Neuronal stem cell (in vitro differentiated cells): Measurements from ENCODE around the gene CCDC73.

Source experiments
- DNase-seq: peaks from one replicate; pipeline ENCODE4 v3.0.0-alpha.2; 2013; ENCODE audit warnings: low spot score
- H2AFZ ChIP-seq: one replicate; pipeline ENCODE4 v1.6.1; 2013; ENCODE audit warnings: mild to moderate bottlenecking, low read length, inconsistent platforms
- H2AK5ac ChIP-seq: 2 replicates; pipeline ENCODE4 v1.6.1; 2013; ENCODE audit warnings: low read depth, mild to moderate bottlenecking, inconsistent platforms, low read length, moderate library complexity, mixed read lengths
- H2BK120ac ChIP-seq: 2 replicates; pipeline ENCODE4 v1.6.1; 2013; ENCODE audit warnings: low read depth, mild to moderate bottlenecking, inconsistent platforms, low read length, moderate library complexity, mixed read lengths
- H2BK12ac ChIP-seq: one replicate; pipeline ENCODE4 v1.6.1; 2013; ENCODE audit warnings: low read length, inconsistent platforms
- H2BK15ac ChIP-seq: 2 replicates; pipeline ENCODE4 v1.6.1; 2013; ENCODE audit warnings: mild to moderate bottlenecking, low read length, inconsistent platforms, mixed read lengths
- H2BK5ac ChIP-seq: one replicate; pipeline ENCODE4 v1.6.1; 2013; ENCODE audit warnings: inconsistent platforms, mild to moderate bottlenecking, low read length, moderate library complexity
- H3K14ac ChIP-seq: one replicate; pipeline ENCODE4 v1.6.1; 2013; ENCODE audit warnings: low read length, inconsistent platforms
- H3K18ac ChIP-seq: 2 replicates; pipeline ENCODE4 v1.6.1; 2013; ENCODE audit warnings: low read length, inconsistent platforms
- H3K23ac ChIP-seq: 2 replicates; pipeline ENCODE4 v1.6.1; 2013; ENCODE audit warnings: low read depth, mild to moderate bottlenecking, mixed read lengths, low read length, inconsistent platforms; ENCODE audit not compliant: poor library complexity
- H3K27ac ChIP-seq: replicated peaks from 3 replicates; pipeline ENCODE4 v1.5.1; 2013; ENCODE audit warnings: low read length, inconsistent platforms
- H3K27me3 ChIP-seq, 3 experiments: 2 replicates each; pipeline ENCODE4 v1.6.1; 2013; ENCODE audit warnings: low read length in 3 of 3, mild to moderate bottlenecking in 2 of 3, inconsistent platforms in 1 of 3, low read depth in 1 of 3, mixed read lengths in 1 of 3, moderate library complexity in 1 of 3; ENCODE audit not compliant: control insufficient read depth in 3 of 3, insufficient read depth in 3 of 3
- H3K36me3 ChIP-seq, 2 donors: replicated peaks in 1 of 2; 2 replicates each; pipeline ENCODE4 v1.6.1; 2013; ENCODE audit warnings: low read length in 2 of 2; ENCODE audit not compliant: control insufficient read depth in 2 of 2, insufficient read depth in 2 of 2
- H3K4ac ChIP-seq: 2 replicates; pipeline ENCODE4 v1.6.1; 2013; ENCODE audit warnings: inconsistent platforms, mild to moderate bottlenecking, low read length, moderate library complexity
- H3K4me1 ChIP-seq, 2 donors: 1 replicate in 1 of 2; 2 replicates in 1 of 2; pipeline ENCODE4 v1.6.1; 2013; ENCODE audit warnings: low read length in 2 of 2, low read depth in 1 of 2; ENCODE audit not compliant: control insufficient read depth in 2 of 2, insufficient read depth in 1 of 2
- H3K4me2 ChIP-seq: one replicate; pipeline ENCODE4 v1.6.1; 2013; ENCODE audit warnings: mild to moderate bottlenecking, low read length, inconsistent platforms; ENCODE audit not compliant: insufficient read depth, poor library complexity, severe bottlenecking
- H3K4me3 ChIP-seq, 2 donors: 2 replicates each; pipeline ENCODE4 v1.5.1; 2013; ENCODE audit warnings: low read length in 2 of 2, mild to moderate bottlenecking in 2 of 2, inconsistent platforms in 1 of 2, moderate library complexity in 1 of 2
- H3K79me1 ChIP-seq: one replicate; pipeline ENCODE4 v1.6.1; 2013; ENCODE audit warnings: low read depth, mild to moderate bottlenecking, inconsistent platforms, low read length, moderate library complexity
- H3K9ac ChIP-seq: one replicate; pipeline ENCODE4 v1.6.1; 2013; ENCODE audit warnings: mild to moderate bottlenecking, low read depth, low read length, inconsistent platforms; ENCODE audit not compliant: poor library complexity
- H3K9me3 ChIP-seq, 2 donors: replicated peaks in 1 of 2; 2 replicates each; pipeline versions ENCODE3 to v1.6.1; 2013; ENCODE audit warnings: low read length in 2 of 2, mild to moderate bottlenecking in 2 of 2, inconsistent platforms in 1 of 2, low read depth in 1 of 2, mixed read lengths in 1 of 2, moderate library complexity in 1 of 2; ENCODE audit not compliant: control insufficient read depth in 2 of 2, insufficient read depth in 1 of 2
- H4K8ac ChIP-seq: one replicate; pipeline ENCODE4 v1.6.1; 2013; ENCODE audit warnings: low read depth, mild to moderate bottlenecking, inconsistent platforms, low read length, moderate library complexity
- H4K91ac ChIP-seq: one replicate; pipeline ENCODE4 v1.6.1; 2013; ENCODE audit warnings: low read length, low read depth, mild to moderate bottlenecking, inconsistent platforms; ENCODE audit not compliant: poor library complexity
- WGBS, 2 donors: extraction: QIAGEN DNeasy Blood & Tissue Kit; methylation state at CpG; one replicate each; pipeline ENCODE4 v1.1.7; 2013; ENCODE audit warnings: missing lambda C conversion rate in 2 of 2, mixed read lengths in 1 of 2; ENCODE audit not compliant: insufficient read length in 2 of 2, insufficient replicate concordance in 1 of 2; ENCODE audit errors: extremely low coverage in 2 of 2; 5-methylcytosine and 5-hydroxymethylcytosine counted together

CCDC73 gene

GRCh38 chr11:32838505-32839274, 44.2 kb upstream of the CCDC73 start:
- no peaks in the 10 kb centered on the region for H3K9me3 ChIP-seq
- H3K27ac ChIP-seq, result no peak overlapping the region
- H3K4me3 ChIP-seq, result no peak overlapping the region
- no peaks in the 10 kb centered on the region for H3K36me3 ChIP-seq
- H4K8ac ChIP-seq, result no peak overlapping the region
- H3K4me1 ChIP-seq, result no peaks in the 10 kb centered on the region
- no peak overlapping the region for H2BK120ac ChIP-seq
- DNase-seq, result no peak
- H3K79me1 ChIP-seq, result no peaks in the 10 kb centered on the region
- H4K91ac ChIP-seq, result no peak overlapping the region
- no peak overlapping the region for H3K14ac ChIP-seq
- H3K4ac ChIP-seq, result no peak overlapping the region
- WGBS, 2 donors, result no CpG with 5 or more reads among the region's 2 CpGs
- no peak overlapping the region for H2AFZ ChIP-seq
- no peak overlapping the region for H3K4me2 ChIP-seq
- no peak overlapping the region for H2AK5ac ChIP-seq
- H2BK15ac ChIP-seq, result no peak overlapping the region
- H2BK5ac ChIP-seq, result no peak overlapping the region
- peaks cover 0 to 5% (median 0%) of the 10 kb centered on the region in 3 experiments for H3K27me3 ChIP-seq
- H3K18ac ChIP-seq, result no peak overlapping the region
- no peak overlapping the region for H2BK12ac ChIP-seq
- H3K23ac ChIP-seq, result no peak overlapping the region
- H3K9ac ChIP-seq, result no peak overlapping the region

- Histone ChIP-seq H3K18ac (no peak overlapping the region), H2AK5ac (no peak overlapping the region), H4K8ac (no peak overlapping the region), H2BK15ac (no peak overlapping the region), H2BK12ac (no peak overlapping the region), H3K4me3 (no peak overlapping the region), H4K91ac (no peak overlapping the region), H3K79me1 (no peaks in the 10 kb centered on the region), H2AFZ (no peak overlapping the region), H3K27me3 (peaks cover 0 to 19% (median 0%) of the 10 kb centered on the region in 3 experiments), H3K9me3 (no peaks in the 10 kb centered on the region), H3K36me3 (no peaks in the 10 kb centered on the region), H3K9ac (no peak overlapping the region), H3K4me1 (no peaks in the 10 kb centered on the region), H2BK120ac (no peak overlapping the region), H3K4ac (no peak overlapping the region), H3K14ac (no peak overlapping the region), H2BK5ac (no peak overlapping the region), H3K4me2 (no peak overlapping the region), H3K23ac (no peak overlapping the region), H3K27ac (no peak overlapping the region)
- DNase-seq, result no peak
- no CpG with 5 or more reads among the region's 2 CpGs for WGBS, 2 donors
Measured at GRCh38 chr11:32836946-32837345, 42.5 kb upstream of the CCDC73 start.

- peaks cover 4 to 48% (median 23%) of the 10 kb centered on the region in 3 experiments for H3K27me3 ChIP-seq
- H2AFZ ChIP-seq, result no peak overlapping the region
- WGBS, 2 donors, result no CpG with 5 or more reads among the region's 1 CpG
- no peak overlapping the region for H2BK5ac ChIP-seq
- H3K9me3 ChIP-seq, result peaks cover 0 to 2% of the 10 kb centered on the region in 2 donors
- H3K79me1 ChIP-seq, result no peaks in the 10 kb centered on the region
- no peak overlapping the region for H4K8ac ChIP-seq
- H3K27ac ChIP-seq, result no peak overlapping the region
- H3K4me1 ChIP-seq, result no peaks in the 10 kb centered on the region
- no peak overlapping the region for H3K23ac ChIP-seq
- H3K4ac ChIP-seq, result no peak overlapping the region
- H2AK5ac ChIP-seq, result no peak overlapping the region
- no peak overlapping the region for H3K14ac ChIP-seq
- H2BK12ac ChIP-seq, result no peak overlapping the region
- no peak for DNase-seq
- H3K9ac ChIP-seq, result no peak overlapping the region
- H2BK120ac ChIP-seq, result no peak overlapping the region
- H3K4me3 ChIP-seq, result no peak overlapping the region
- no peak overlapping the region for H4K91ac ChIP-seq
- no peak overlapping the region for H2BK15ac ChIP-seq
- no peak overlapping the region for H3K18ac ChIP-seq
- H3K4me2 ChIP-seq, result no peak overlapping the region
- no peaks in the 10 kb centered on the region for H3K36me3 ChIP-seq
Measured at GRCh38 chr11:32833921-32834320, 39.5 kb upstream of the CCDC73 start.

GRCh38 chr11:32831221-32831620, 36.8 kb upstream of the CCDC73 start:
- H3K4ac ChIP-seq, result no peak overlapping the region
- H3K9me3 ChIP-seq, result peaks cover 0 to 2% of the 10 kb centered on the region in 2 donors
- no peak for DNase-seq
- H2BK120ac ChIP-seq, result no peak overlapping the region
- no peak overlapping the region for H3K27ac ChIP-seq
- no peaks in the 10 kb centered on the region for H3K4me1 ChIP-seq
- no peaks in the 10 kb centered on the region for H3K79me1 ChIP-seq
- no peak overlapping the region for H3K23ac ChIP-seq
- H3K4me2 ChIP-seq, result no peak overlapping the region
- H3K18ac ChIP-seq, result no peak overlapping the region
- no peak overlapping the region for H2AFZ ChIP-seq
- no peak overlapping the region for H2AK5ac ChIP-seq
- no peak overlapping the region for H3K9ac ChIP-seq
- no peak overlapping the region for H3K4me3 ChIP-seq
- no CpG with 5 or more reads among the region's 3 CpGs for WGBS, 2 donors
- H2BK5ac ChIP-seq, result no peak overlapping the region
- no peak overlapping the region for H3K14ac ChIP-seq
- no peak overlapping the region for H2BK15ac ChIP-seq
- no peak overlapping the region for H4K91ac ChIP-seq
- H2BK12ac ChIP-seq, result no peak overlapping the region
- no peak overlapping the region for H4K8ac ChIP-seq
- H3K36me3 ChIP-seq, result no peaks in the 10 kb centered on the region
- peaks cover 4 to 68% (median 27%) of the 10 kb centered on the region in 3 experiments for H3K27me3 ChIP-seq
